ENCODE results near the gene DUSP28.

DNA sequence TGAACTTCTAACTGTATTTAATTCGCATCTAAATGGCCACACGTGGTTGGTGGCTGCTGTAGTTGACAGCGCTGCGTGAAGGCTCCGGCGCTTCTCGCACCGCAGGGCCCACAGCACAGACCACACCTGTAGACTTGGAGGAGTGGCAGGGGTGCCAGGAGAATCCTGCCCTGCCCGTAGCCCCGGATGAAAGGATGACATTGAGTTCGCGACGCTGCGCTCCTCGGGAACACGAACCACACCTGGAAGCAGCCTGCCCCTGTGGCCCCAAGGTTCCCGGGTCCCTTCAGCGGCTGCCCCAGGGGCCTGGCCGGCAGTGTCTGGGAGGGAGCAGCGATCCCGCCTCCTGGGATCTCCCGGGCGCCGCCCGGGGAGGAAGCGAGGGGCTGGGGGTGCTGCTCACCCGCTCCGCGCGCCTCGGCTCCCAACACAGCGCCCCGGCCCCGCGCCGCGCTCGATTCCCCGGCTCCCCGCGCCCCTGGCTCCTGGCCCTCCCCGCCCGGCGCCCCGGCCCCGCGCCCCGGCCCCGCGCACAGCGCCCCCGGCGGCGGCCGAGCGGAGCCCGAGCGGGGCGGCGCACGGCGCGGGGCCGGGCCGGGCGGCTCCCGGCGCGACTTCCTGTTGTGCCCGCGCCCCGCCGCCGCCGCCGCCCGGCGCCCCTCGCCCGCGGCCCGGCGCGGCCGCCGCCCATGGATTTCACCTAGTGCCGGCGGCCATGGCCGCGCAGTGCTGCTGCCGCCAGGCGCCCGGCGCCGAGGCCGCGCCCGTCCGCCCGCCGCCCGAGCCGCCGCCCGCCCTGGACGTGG, 7.9 kb downstream of the DUSP28 start, which contains the start of gene RNPEPL1:
- no peak for TF ChIP-seq EZH2 (IDR thresholded peaks at IDR 0.05; ENCODE audit: borderline replicate concordance, low read depth, low read length, poor library complexity, severe bottlenecking)
- TF ChIP-seq, protein P1, sequence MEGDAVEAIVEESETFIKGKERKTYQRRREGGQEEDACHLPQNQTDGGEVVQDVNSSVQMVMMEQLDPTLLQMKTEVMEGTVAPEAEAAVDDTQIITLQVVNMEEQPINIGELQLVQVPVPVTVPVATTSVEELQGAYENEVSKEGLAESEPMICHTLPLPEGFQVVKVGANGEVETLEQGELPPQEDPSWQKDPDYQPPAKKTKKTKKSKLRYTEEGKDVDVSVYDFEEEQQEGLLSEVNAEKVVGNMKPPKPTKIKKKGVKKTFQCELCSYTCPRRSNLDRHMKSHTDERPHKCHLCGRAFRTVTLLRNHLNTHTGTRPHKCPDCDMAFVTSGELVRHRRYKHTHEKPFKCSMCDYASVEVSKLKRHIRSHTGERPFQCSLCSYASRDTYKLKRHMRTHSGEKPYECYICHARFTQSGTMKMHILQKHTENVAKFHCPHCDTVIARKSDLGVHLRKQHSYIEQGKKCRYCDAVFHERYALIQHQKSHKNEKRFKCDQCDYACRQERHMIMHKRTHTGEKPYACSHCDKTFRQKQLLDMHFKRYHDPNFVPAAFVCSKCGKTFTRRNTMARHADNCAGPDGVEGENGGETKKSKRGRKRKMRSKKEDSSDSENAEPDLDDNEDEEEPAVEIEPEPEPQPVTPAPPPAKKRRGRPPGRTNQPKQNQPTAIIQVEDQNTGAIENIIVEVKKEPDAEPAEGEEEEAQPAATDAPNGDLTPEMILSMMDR (conservative IDR thresholded peaks at IDR 0.05; ENCODE audit: low read depth, low read length): no peak

Data from A673 (cell line).